Right ventricle myocardium inferior (tissue), 1 donor: ENCODE results near the gene SUGCT. TPM values are rescaled to one million over a fixed set of nuclear protein-coding genes. Genes with fewer than 3 reads are reported as not detected.

ENCODE experiments used
- ATAC-seq: fragments of 200-7000 bp; cut with Tn5 transposase; one replicate; pipeline ENCODE4 v1.9.1; 2020; ENCODE audit warnings: mild to moderate bottlenecking, moderate library complexity
- DNase-seq: peaks from one replicate; pipeline ENCODE4 v3.0.0; 2021; ENCODE audit errors: missing footprints
- intact Hi-C: fragments of 100-400 bp; cut with DNase I; formaldehyde crosslinking; loops from one replicate; pipeline ENCODE4 v1.11.0; 2022
- total RNA-seq: library from RNA; stranded (reverse); fragmentation: NEBNext Ultra II Directional; extraction: Animal tissue kit (Norgen Biotek cat#: 25700); gene quantifications from one replicate; pipeline ENCODE4 v1.2.1, GENCODE V29; 2021
- donor health status: DM: no; HTN: yes; CAD: no; lungs with severe emphysema.

The SUGCT gene
- total RNA-seq, 1 donor from 2014 or later, result 4.4 TPM

DNA sequence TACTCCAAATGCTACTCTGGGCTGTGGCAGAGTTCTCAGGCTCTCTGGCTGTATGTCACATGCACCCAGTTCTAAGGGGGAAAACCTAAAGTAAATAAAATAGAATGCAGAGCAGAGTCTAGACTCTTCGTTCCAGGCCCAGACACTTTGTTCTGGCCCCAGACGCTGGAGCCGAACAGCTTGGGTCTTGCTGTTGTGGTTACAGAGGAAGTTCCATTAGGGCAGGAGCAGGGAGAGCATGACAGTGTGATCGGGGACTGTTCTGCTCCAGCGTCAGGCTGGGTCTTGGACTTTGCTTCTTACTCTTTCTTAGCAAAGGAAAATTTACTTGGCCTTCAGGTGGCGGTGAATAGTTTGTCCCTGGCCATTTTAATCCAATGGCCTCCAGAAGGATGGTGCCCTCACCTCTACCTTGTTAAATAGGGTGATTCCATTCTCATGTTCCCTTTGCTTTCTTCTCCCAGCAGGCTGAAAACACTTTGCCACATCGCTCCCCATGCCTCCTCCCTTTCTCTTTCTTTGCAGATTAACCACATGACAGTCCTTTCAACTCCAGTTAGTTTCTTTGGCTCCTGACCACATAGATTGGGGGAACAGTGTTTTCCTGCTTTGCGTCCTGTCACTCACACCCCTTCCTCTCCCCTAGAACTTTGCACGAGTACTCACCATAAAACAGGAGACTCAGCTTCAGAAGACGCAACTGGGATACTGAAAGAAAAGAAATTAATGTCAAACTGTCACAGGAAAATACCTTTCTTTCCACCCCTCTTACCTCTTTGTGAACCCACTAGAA lies 730.8 kb downstream of the SUGCT start:
- intact Hi-C loops, result no loop called here
- no peak for DNase-seq
- no peak for ATAC-seq

DNA sequence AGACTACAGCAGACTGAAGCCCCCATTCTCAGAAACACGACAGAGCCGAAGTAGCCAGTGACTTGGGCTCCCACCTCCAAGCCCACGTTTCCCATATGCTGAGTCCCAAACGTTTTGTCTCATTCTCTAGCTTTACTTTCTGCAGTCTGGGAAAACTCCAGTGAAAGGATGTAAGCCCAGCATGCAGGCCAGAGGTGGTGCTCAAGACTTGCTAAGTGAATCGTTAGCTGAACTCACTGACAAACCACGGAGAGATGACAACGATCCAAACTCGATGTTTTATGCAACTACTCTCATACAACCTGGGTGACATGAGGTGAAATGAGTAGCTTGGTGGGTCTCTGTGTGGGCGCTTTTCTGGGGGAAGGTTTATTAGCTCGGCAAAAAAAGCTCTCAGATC lies 731.8 kb downstream of the SUGCT start:
- DNase-seq, result no peak
- no peak for ATAC-seq
- intact Hi-C loops, result no loop called here

DNA sequence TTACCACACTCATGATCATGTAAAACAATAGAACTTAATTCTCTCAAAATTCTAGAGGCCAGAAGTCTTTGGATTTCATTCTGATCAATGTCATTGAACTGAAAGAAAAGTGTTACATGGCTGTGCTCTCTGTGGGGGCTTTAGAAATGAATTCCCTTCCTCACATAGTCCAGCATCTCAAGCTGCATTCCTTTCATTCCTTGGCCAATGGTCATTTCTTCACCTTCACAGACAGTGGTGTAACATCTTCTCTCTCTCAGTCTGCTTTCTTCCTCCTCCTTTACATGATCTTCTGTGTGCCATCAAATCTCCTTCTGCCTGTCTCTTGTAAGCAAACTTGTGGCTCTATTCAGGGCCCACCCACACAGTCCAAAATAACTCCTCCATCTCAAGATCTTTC lies 735.3 kb downstream of the SUGCT start:
- DNase-seq (no peak), ATAC-seq (no peak)
- intact Hi-C loops, result no loop called here

DNA sequence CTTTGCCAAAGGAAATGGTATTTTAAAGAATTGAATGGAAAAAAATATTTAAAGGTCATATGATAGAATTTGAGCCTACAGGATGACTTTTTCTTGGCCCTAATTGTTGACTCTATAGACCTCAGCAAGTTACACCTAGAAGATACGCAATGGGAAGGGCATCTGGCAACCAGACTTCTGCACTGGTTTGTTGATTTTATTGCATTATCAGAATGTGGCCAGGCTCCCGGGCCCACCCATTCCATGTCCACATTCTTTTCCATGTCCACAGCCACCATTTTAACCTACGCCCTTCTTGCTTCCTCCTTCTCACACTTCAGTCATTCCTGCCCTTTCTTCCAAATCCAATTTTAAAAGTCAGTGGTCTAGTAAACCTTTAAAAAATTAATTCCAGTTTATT lies 738.4 kb downstream of the SUGCT start:
- intact Hi-C loops, result no loop called here
- DNase-seq (no peak), ATAC-seq (no peak)

DNA sequence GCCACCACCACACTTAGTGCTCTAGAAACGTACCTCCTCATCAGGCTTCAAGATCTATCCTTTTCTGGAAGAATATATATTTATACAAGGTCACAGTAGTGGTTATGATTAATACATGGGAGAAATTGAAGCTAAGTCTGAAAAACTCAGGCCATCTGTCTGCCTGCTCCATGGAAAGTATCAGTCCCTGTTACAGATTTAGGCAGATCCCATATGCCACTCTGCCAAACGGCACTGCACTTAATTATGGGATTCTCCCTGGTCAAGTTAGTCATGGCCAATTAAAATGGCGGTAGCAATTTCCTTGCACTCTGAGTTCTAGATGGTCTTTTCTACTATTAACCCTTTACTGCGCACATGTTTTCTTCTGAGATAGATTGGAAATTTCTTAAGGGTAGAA lies 740.0 kb downstream of the SUGCT start:
- no peak for DNase-seq
- intact Hi-C loops, result no loop called here
- ATAC-seq, result no peak

DNA sequence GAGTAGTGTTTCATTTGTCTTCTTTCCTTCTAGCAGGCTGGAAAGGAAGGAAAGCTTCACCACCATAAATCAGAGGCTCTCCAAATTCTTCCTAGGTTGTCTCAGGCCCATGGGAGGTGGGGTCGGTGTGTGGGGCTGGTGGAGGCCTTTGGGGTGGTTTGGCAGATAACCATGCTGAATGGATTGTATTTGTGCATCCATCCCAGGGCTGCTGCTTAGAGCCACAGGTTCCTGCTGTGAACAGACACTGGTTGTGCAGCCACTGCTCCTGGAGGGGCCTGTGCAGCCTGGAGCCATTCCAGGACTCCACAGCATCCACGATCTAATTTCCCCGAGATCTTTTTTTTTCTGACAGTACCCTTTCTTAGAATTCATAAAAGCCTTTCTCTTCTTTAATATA lies 741.8 kb downstream of the SUGCT start:
- DNase-seq (no peak), ATAC-seq (no peak)
- intact Hi-C loops, result no loop called here

DNA sequence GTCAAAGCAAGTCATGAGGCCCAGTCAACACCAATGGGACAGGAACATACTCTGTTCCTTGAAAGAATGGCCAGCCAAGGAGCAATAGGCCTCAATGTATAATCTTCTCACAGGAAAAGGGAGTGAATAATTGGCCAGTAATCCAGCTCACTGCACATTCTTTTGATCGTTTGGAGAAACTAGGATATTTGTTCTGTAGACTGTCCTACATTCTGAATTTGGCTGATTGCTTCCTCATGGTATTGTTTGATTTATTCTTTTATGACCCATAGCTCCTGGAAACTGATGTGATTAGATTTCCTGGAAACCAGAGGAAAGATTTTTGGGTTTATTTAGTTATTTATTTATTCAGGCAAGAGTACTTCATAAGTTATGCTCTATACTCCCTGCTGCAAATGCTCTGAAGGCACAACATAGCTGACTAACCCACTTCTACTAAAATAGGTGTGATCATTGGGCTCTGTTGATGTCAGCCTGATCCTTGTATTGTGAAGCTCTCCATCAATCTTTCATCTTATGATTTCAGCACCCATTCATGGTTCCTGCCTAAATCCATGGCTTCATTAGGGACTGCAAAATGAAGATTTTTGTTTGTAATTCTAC lies 745.2 kb downstream of the SUGCT start:
- intact Hi-C loops, result no loop called here
- DNase-seq (no peak), ATAC-seq (no peak)

DNA sequence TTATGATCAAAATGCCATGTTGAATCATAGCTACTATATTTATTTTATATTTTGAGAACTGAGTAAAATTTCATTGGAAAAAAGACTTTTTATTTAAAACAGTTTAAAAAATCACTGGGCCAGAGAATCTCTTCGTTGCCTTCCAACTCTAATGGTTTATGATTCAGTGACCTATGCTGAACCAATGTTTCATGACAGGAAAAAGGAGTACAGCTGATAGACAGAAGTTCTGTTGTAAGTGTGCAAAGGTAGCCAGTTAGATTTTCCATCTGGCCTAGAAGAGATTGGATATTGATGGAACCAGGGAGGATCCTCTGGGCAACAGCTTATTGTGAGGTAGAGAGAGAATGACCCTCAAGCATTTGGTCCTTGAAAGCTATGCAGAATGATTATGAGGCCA lies 745.8 kb downstream of the SUGCT start:
- intact Hi-C loops, result no loop called here
- ATAC-seq (no peak), DNase-seq (no peak)

DNA sequence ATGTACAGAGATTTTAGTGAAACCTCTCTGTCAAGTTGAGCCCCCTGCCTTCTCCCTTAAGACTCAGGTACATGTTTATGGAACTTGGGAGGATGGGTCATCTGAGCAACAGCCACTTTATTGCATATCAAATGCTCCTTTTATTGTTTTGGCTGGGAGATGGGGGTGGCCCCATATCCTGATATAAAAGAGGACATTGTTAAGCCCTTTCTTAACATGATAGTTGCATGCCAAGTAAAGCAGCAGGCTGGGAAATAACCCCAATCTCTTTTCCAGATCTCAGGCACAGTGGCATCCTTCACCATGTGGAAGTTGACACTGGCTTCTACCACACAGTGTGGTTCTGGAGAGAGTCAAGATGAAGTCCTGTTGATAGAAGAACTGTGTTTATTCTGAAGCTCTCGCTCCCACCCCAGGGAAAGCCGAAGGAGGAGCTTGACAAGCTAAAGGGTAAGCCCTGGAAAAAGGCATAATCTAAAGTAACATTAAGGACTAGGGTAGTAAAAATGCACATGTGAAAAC lies 746.7 kb downstream of the SUGCT start:
- intact Hi-C loops, result no loop called here
- DNase-seq, result no peak
- ATAC-seq, result no peak

DNA sequence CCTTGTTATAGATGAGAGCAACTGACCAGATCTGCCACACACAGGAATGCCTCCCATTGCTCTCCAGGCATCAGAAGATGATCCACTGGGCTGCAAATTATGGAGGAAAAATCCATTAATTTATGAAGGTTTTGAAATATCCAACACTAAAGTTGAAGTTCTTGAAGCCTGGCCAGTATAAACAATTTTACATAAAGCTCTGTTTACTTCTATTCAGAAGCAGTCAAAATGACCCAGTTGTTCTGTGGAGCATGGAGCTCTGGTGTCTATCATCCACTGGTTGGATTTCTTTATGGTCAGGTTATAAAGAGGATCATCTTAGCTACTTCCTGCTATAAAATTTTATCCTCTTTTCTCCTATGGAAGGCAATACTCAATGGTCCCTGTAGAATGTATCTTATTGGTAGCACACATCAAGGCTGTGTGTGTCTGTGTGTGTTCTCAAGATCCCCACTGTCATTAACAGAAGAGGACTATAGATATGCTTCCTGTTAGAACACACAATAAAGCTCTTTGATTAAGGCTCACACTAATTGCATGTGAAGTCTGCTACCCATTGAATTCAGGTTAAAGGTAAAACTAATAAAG lies 747.4 kb downstream of the SUGCT start:
- intact Hi-C loops, result no loop called here
- ATAC-seq (no peak), DNase-seq (no peak)

DNA sequence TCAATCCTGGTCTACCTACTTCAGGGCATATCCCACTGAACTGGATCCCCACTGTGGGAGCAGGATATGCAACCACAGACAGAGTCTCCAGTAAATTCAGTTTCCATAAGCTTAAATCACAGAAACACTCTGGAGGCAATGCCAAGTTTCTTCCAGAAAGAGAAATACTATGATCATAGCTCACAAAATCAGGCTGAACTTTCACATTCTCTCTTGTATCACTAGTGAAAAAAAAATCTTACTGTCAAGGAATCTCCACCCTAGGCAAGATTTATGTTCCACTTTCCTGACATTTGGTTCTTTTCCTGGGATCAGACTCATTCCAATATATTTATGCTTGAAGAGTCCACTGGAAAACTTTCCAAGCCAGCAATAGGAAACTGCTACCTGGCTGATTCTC lies 749.0 kb downstream of the SUGCT start:
- DNase-seq, result no peak
- no peak for ATAC-seq
- intact Hi-C loops, result no loop called here

DNA sequence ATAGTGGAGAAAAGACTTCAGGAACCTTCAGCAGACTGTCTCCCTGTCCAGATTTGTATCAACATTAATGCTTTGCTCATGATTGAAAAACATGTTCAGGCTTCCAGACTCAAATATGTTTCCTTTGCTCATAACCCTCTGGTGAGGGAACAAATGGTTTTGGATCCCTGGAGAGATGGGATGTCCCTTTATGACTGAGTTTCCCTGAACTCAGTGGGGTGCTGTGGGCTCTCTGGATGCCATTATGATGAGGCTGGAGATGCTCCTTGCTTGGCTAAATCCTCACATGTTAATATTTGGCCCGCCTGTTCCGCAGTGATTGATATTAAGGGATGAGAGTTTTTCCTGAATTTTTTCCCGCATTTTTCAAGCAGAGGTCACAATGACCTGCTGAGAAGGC lies 749.4 kb downstream of the SUGCT start:
- ATAC-seq, result no peak
- intact Hi-C loops, result no loop called here
- no peak for DNase-seq

DNA sequence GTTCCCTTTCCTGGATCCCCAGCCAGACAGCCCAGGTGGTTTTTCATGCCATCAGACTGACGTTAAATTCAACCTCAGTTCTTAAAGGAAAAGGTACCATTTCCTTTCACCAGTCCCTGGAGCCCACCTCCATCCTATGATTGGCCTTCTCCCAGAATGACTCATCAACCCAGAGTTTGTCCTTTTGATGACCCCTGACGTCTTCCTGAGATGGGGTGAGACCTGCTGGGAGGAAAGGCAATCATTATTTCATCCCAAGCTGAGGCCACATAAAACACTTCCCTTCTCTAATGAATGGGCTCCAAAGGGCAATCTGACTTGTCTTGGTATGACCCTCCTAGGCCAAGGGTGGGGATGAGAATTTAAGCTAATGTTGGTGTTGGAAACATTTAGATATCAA lies 750.7 kb downstream of the SUGCT start:
- no peak for DNase-seq
- ATAC-seq, result no peak
- intact Hi-C loops, result no loop called here

DNA sequence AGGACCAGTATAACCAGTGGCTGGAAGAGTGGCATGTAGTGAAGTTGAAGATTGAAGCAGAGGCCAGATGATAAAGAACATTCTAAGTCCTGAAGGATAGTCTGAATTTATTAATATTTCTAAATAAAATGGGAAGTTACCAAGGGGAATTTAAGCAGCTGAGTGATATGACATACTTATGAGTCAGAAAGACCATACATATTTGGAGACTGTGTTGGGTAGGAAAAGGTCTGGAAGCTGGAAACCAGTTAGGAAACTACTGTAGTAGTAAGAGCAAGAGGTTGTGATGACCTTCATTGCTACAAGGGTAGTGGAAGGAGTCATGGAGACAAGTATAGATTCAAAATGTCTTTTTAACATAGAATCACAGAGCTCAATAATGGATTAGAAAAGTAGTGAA lies 752.3 kb downstream of the SUGCT start:
- no peak for DNase-seq
- no peak for ATAC-seq
- intact Hi-C loops, result no loop called here

DNA sequence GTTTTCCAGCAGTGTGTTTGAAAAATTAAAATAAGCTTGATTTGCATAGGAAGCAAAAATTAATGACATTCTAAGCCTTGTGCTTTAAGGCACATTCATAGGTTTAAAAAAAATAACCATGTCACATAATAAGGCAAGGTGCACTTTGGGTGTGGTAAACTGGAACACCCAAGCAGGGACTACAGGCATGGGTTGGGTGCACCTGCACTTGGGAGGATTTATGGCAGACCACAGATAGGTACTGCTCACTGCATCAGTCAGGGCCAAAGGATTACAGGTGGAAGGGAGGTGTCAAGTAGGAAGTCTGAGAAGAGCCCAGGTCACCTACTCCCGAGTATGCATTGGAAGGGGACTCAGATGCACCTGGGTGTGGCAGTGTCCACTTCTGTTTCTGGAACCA lies 753.7 kb downstream of the SUGCT start:
- intact Hi-C loops, result no loop called here
- DNase-seq (no peak), ATAC-seq (no peak)

DNA sequence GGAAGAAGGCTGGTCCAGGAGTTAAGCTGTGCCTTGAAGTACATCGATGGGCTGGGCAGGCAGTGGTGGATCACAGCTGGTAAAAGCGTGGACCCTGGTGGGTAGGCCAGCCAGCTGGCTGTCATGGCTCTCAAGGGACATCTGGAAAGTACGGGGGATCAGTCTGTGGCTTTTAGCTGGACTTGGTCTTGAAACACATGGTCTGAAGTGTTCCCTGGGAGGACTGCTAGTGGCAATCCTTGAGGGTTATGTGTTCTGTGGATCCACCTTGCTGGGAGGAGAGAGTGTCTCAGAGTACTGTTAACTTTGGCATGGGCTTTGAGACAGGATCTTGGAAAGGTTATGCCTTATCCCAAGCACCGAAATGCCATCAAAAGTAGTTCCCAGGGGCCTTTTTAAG lies 754.3 kb downstream of the SUGCT start:
- ATAC-seq, result peak; percentile 62
- no peak for DNase-seq
- intact Hi-C loops, result no loop called here

DNA sequence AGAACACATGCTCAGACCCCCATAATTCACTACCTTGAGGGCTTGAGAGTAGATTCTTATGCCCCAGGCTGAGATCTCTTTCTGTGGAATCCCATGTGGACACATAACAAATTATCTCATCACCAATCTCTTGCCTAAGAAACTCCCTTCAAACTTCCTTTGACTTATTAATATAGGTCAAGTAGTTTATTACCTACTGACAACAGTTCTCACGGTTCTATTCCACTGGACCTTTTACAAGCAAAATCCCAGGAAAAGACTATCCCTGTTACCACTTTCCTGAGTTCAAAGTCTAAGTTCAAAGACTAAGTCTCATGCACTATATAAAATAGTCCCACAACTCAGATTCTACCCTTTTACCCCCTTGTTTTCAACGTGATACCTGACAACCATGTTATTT lies 754.7 kb downstream of the SUGCT start:
- ATAC-seq (no peak), DNase-seq (no peak)
- intact Hi-C loops, result no loop called here

DNA sequence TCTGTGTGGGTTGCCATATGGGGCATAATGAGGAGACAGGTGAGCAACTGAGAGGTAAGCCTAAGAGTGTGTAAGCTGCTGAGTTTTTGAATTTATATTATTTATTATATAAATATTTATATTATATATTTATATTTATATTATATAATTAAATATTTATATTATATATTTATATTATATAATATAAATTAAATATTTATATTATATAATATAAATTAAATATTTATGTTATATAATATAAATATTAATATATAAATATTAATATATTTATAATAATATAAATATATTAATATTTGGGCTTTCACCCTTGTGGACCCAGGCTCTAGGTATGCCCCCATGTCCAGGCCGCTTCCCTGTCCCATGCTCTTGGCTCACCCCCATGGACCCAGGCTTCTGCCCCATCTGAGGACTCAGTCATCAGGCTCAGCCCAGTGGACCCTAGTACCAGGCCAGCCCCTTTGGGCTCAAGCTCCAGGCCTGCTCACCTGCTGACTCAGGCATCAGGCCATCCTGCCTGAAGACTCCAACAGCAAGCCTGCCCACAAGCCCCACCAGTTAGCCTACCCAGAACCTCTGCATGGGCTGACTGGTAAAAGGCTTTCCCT lies 755.4 kb downstream of the SUGCT start:
- intact Hi-C loops, result no loop called here
- ATAC-seq (no peak), DNase-seq (no peak)

DNA sequence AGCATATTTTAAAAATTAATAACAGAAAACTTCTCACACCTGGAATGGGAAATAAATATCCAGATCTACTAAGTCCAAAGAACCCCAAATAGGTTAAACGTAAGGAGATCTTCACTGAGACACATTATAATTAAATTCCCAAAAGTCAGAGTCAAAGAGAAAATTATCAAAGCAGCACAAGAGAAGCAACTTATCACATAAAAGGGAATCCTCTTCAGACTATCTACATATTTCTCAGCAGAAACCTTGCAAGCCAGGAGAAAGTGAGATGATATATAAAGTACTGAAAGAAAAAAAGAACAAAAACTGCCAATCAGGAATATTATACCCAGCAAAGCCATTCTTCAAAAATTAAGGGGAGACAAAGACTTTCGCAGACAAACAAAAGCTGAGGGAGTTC lies 756.4 kb downstream of the SUGCT start:
- intact Hi-C loops, result no loop called here
- no peak for DNase-seq
- ATAC-seq, result no peak

DNA sequence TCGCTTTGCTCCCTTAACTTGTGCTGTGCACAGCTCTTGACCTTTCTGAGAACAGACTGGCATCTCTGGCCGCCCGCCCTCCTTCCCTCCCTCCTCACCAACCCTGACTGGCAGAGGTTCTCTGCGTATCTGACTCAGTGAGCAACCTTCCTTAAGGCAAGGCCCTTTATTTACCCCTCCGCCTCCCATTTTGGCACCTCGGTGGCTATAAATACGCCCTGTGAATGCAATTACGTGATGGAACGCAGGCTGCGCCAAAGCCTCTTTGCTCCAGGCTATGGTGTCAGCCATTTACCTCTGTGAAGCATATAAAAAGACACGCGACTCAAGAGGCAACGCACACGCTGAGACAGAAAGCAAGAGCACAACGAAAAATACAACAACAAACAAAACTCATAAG lies 764.3 kb downstream of the SUGCT start:
- intact Hi-C loops, result no loop called here
- no peak for DNase-seq
- ATAC-seq, result no peak
